Esophagus (tissue), 2 donors: ENCODE data around the gene CST8. TPM values are rescaled to one million over a fixed set of nuclear protein-coding genes. Genes with fewer than 3 reads are reported as not detected.

ENCODE experiments used
- H3K27ac ChIP-seq, 2 donors: one replicate each; pipeline ENCODE4 v1.5.1; 2013; ENCODE audit warnings: low read depth in 2 of 2, mild to moderate bottlenecking in 2 of 2, inconsistent platforms in 1 of 2, low read length in 1 of 2, moderate library complexity in 1 of 2
- H3K27me3 ChIP-seq, 2 donors: one replicate each; pipeline ENCODE4 v1.6.1; 2013; ENCODE audit warnings: low read length in 2 of 2, control low read depth in 1 of 2, mild to moderate bottlenecking in 1 of 2; ENCODE audit not compliant: insufficient read depth in 2 of 2, control insufficient read depth in 1 of 2
- H3K36me3 ChIP-seq, 2 donors: one replicate each; pipeline ENCODE4 v1.6.1; 2013; ENCODE audit warnings: low read length in 1 of 2; ENCODE audit not compliant: control insufficient read depth in 2 of 2, insufficient read depth in 2 of 2
- H3K4me1 ChIP-seq, 2 donors: one replicate each; pipeline ENCODE4 v1.6.1; 2013; ENCODE audit warnings: low read length in 1 of 2; ENCODE audit not compliant: control insufficient read depth in 2 of 2, insufficient read depth in 2 of 2
- H3K4me3 ChIP-seq, 2 donors: one replicate each; pipeline ENCODE4 v1.5.1; 2013; ENCODE audit warnings: low read length in 2 of 2, mild to moderate bottlenecking in 2 of 2, low read depth in 1 of 2, moderate library complexity in 1 of 2
- H3K9me3 ChIP-seq, 2 donors: one replicate each; pipeline ENCODE4 v1.6.1; 2013; ENCODE audit warnings: mild to moderate bottlenecking in 2 of 2, low read depth in 1 of 2, low read length in 1 of 2, moderate library complexity in 1 of 2; ENCODE audit not compliant: control insufficient read depth in 2 of 2, insufficient read depth in 1 of 2
- WGBS, 2 donors: extraction: QIAGEN DNeasy Blood & Tissue Kit; methylation state at CpG; one replicate each; pipeline ENCODE4 v1.1.7; 2013; 5-methylcytosine and 5-hydroxymethylcytosine counted together
- polyA plus RNA-seq, 2 donors: library from polyadenylated mRNA; stranded (reverse); fragments of 200-250 nt; gene quantifications; one replicate each; pipeline ENCODE4 v1.2.3, GENCODE V29; 2013
- donor health status: healthy with polysubstance abuse.
- donor health status: Bipolar disorder and iron deficiency.

Gene CST8
- polyA plus RNA-seq, 2 donors: not detected

DNA sequence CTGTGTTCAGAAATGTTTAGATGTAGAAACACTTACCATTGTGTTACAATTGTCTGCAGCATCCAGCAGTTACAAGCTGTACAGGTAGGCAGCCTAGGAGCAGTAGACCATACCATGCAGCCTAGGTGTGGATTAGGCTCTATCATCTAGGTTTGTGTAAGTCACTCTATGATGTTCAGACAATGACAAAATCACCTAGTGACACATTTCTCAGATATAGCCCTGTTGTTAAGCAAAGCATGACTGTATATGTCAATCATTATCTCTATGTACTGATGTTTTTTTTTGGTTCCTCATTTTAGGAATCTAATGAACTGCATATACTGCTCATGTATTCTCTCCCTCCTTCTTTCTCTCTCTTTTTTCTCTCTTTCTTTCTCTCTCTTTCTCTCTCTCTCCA, 22.2 kb downstream of the CST8 start:
- Histone ChIP-seq H3K27ac (no peak overlapping the region), H3K9me3 (peaks cover 0 to 2% of the 10 kb centered on the region in 2 donors), H3K27me3 (no peaks in the 10 kb centered on the region), H3K36me3 (no peaks in the 10 kb centered on the region), H3K4me1 (no peaks in the 10 kb centered on the region), H3K4me3 (no peak overlapping the region)

DNA sequence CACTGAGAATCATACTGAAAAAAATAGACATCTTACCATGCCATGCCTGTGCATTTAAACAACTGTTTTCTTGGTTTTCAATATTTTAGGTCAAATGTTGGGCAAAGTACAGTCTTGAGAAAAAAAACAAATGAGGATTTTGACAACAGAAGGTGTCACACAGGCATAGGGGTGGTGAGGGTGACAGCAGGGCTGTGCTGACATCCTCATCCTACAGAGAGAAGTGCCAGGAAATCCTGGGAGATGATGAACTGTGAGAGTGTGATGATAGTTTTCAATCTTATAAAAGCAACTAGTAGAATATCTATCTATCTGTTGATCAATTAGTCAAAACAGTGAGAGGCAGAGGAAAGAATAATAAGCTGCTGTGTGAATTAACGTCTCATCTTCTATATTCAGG, 23.9 kb downstream of the CST8 start:
- Histone ChIP-seq H3K4me1 (no peaks in the 10 kb centered on the region), H3K27me3 (no peaks in the 10 kb centered on the region), H3K4me3 (no peak overlapping the region), H3K27ac (no peak overlapping the region), H3K9me3 (no peaks in the 10 kb centered on the region), H3K36me3 (no peaks in the 10 kb centered on the region)
- 36 to 54% methylated on average over 1 of the region's 1 CpG for WGBS, 2 donors

DNA sequence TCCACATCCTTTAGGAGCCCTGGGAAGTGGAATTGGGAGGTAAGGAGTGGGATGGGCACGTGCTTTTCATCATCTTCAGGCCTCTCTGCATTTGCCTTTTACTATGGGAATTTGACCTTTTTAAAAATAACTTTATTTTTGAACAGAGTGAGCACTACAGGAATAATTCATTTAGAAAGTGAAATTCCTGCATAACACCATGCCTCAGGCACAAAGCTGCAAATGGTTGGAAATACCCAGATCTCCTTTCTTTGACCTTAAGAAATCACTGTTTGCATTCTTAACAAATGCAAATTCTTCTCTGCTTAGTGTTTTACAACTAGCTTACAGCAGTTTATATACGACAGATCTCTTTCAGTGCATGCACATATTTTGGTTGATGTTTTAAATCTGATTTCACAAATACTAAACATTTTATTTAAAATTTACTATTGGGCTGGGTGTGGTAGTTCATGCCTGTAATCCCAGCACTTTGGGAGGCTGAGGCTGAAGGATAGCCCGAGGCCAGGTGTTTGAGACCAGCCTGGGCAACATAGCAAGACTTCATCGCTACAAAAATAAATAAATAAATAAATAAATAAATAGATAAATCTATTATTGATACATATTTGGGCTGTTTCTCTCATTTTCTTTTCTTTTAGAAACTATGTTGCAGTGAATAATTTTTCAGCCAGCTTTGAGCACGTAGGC, 24.5 kb downstream of the CST8 start:
- no peak overlapping the region for H3K27ac ChIP-seq
- WGBS, 2 donors: 63 to 66% methylated on average over 5 of the region's 5 CpGs

DNA sequence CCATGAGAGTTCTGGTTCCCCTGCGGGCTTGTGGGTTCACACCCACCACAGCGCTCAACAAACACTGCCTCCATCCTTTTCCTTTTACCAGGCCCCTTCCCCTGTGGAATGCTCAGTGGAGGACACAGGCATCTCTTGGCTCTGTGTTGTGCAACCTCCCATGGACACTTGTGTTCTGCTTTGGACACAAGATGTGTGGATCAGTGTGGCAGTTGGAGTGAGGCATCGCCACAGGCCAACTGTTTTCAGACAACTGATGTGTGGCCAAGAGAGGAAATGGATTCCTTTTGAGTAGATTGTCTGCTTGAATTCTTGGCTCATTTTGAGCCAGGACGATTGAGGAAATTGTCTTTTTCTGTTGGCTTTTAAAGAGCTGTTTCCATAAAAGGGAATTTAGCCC, 26.8 kb downstream of the CST8 start:
- H3K27ac ChIP-seq: no peak overlapping the region
- WGBS, 2 donors: 79% methylated on average over 4 of the region's 4 CpGs

More for the DNA sequence above, 24.5 kb downstream of the CST8 start:
- Histone ChIP-seq H3K4me1 (no peaks in the 10 kb centered on the region), H3K36me3 (no peaks in the 10 kb centered on the region), H3K4me3 (no peak overlapping the region), H3K9me3 (no peaks in the 10 kb centered on the region), H3K27me3 (no peaks in the 10 kb centered on the region)

DNA sequence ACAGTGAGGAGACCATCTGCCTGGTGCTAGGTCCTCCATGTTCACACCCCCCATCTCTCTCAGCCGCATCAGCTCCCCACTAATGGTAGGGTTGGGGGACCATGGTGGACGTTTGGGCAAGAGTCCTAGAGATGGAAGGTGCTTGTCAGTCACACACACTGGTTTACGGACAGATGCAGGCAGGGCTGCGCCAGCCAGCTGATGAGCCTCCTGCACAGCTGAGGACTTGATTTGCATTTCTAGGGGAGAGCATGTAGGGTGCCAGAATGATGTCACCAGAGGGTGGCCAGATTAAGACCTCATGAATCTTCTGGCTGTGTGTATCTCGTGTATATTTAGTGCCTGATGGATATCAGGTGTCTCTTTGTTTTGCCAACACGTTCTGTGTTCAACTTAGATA, 28.6 kb downstream of the CST8 start:
- Histone ChIP-seq H3K4me3 (no peak overlapping the region), H3K27me3 (no peaks in the 10 kb centered on the region), H3K36me3 (no peaks in the 10 kb centered on the region), H3K4me1 (no peaks in the 10 kb centered on the region), H3K27ac (no peak overlapping the region), H3K9me3 (no peaks in the 10 kb centered on the region)
- 76 to 77% methylated on average over 6 of the region's 6 CpGs for WGBS, 2 donors

More for the DNA sequence above, 26.8 kb downstream of the CST8 start:
- Histone ChIP-seq H3K27me3 (no peaks in the 10 kb centered on the region), H3K4me1 (no peaks in the 10 kb centered on the region), H3K36me3 (no peaks in the 10 kb centered on the region), H3K9me3 (no peaks in the 10 kb centered on the region), H3K4me3 (no peak overlapping the region)

DNA sequence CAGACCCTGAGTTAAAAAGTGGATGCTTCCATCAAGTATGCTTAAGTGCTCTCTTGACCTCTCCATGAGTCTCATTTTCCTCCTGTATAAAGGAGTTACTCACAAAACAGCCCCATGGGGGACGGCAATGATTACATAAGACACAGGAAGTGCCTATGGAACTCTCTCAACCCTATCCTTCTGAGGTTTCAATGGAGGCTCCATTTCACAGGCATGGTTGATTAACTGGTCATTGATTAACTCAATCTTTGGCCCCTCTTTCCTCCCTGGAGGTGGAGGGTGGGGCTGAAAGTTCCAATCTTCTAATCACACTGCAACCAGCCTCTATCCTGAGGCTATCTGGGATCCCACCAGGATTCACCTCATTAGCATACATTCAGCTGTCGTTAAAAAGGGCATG, 29.3 kb downstream of the CST8 start:
- no peaks in the 10 kb centered on the region for H3K4me1 ChIP-seq
- H3K27me3 ChIP-seq: no peaks in the 10 kb centered on the region
- 56 to 63% methylated on average over 2 of the region's 2 CpGs for WGBS, 2 donors
- H3K36me3 ChIP-seq: no peaks in the 10 kb centered on the region
- no peaks in the 10 kb centered on the region for H3K9me3 ChIP-seq
- H3K27ac ChIP-seq: no peak overlapping the region
- H3K4me3 ChIP-seq: no peak overlapping the region

DNA sequence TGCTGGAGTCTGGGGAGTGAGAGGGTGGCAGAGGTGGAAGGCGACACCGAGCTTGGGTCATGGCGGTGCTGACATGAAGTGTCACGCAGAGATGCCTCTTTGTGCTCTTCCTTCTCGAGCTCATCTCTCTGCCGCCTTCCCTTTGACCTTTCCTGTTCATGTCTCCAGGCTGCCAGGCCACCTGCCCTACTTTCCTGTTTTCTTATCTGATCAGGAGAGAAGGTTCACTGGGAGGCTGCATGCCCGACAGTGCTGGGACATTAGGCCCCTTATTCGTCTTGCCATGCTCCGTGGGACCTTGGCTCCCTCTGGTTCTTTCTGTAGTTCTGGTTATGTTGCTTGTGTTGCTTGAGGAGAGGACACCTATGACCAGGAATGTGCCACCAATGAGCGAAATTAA, 33.2 kb downstream of the CST8 start:
- no peak overlapping the region for H3K4me3 ChIP-seq
- peaks cover 0 to 4% of the 10 kb centered on the region in 2 donors for H3K9me3 ChIP-seq
- H3K4me1 ChIP-seq: no peaks in the 10 kb centered on the region
- WGBS, 2 donors: 81 to 87% methylated on average over 10 of the region's 10 CpGs
- no peaks in the 10 kb centered on the region for H3K27me3 ChIP-seq
- H3K36me3 ChIP-seq: no peaks in the 10 kb centered on the region
- H3K27ac ChIP-seq: no peak overlapping the region

DNA sequence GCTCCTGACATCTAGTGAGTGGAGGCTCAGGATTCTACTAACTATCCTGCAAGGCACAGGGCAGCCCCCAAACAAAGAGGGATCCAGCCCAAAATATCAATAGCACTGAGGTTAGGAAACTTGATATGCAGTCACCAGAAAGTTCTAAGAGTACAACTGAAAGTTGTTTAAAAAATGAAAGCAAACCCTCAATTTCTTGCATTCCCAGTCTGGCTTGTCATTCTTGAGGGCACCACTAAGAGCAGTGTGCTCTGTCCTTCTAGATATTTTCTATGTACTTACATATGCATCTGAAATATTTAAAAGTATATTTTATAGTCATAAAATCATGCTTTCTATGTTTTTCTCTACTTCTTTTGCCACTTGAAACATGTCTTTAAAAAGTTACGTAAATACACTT, 35.9 kb downstream of the CST8 start:
- WGBS, 2 donors: 99 to 100% methylated on average over 1 of the region's 1 CpG

DNA sequence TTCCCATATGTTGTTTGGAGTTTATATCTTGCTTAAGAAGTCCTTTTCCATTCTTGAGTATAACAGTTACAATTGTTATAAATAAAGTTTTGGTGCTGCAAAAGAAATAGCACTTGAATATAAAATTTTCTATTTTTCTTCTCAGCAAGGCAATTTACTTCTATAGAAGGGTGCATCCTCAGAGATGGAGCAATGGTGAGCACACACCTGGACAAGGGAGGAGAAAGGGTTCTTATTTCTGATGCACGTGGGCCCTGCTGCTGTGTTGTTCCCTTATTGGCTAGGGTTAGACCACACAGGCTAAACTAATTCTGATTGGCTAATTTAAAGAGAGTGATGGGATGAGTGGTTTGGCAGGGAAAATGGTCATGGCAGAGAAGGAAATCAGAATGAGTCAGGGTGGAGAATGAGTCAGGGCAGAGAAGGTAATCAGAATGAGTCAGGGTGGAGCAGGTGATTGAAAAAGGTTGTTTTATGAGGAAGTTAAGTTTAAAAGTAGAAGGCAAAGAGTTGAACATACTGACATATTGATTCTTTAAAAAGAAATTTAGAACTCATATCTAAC, 38.0 kb downstream of the CST8 start:
- H3K4me3 ChIP-seq: no peak overlapping the region
- 49 to 78% methylated on average over 1 of the region's 1 CpG for WGBS, 2 donors
- no peaks in the 10 kb centered on the region for H3K36me3 ChIP-seq
- H3K9me3 ChIP-seq: peaks cover 2 to 4% of the 10 kb centered on the region in 2 donors
- no peaks in the 10 kb centered on the region for H3K27me3 ChIP-seq
- no peaks in the 10 kb centered on the region for H3K4me1 ChIP-seq
- no peak overlapping the region for H3K27ac ChIP-seq

More for the DNA sequence above, 35.9 kb downstream of the CST8 start:
- no peaks in the 10 kb centered on the region for H3K4me1 ChIP-seq
- no peaks in the 10 kb centered on the region for H3K27me3 ChIP-seq
- no peak overlapping the region for H3K4me3 ChIP-seq
- H3K9me3 ChIP-seq: peaks cover 2 to 4% of the 10 kb centered on the region in 2 donors
- no peaks in the 10 kb centered on the region for H3K36me3 ChIP-seq
- no peak overlapping the region for H3K27ac ChIP-seq

DNA sequence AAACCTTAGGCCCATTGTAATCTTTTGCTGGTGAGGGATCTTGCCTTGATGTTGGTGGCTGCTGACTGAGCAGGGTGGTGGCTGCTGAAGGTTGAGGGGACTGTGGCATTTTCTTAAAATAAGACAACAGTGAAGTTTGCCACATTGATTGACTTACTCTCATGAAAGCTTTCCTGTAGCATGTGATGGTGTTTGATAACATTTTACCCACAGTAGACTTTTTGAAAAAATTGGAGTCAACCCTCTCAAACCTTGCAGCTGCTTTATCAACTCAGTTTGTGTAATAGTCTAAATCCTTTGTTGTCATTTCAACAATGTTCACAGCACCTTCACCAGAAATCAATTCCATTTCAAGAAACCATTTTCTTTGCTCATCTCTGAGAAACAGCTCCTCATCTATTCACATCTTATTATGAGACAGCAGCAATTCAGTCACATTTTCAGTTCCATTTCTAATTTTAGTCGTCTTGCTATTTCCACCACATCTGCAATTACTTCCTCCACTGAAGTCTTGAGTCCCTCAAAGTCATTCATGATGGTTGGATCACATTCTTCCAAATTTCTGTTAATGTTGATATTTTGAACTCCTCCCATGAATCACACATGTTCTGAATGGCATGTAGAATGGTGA, 40.1 kb downstream of the CST8 start:
- H3K4me1 ChIP-seq: no peaks in the 10 kb centered on the region
- 55 to 64% methylated on average over 1 of the region's 1 CpG for WGBS, 2 donors
- no peaks in the 10 kb centered on the region for H3K27me3 ChIP-seq
- peaks cover 2 to 4% of the 10 kb centered on the region in 2 donors for H3K9me3 ChIP-seq
- no peak overlapping the region for H3K27ac ChIP-seq
- H3K4me3 ChIP-seq: no peak overlapping the region
- H3K36me3 ChIP-seq: no peaks in the 10 kb centered on the region
